ENCODE results near the gene SPEM3. TPM values are rescaled to one million over a fixed set of nuclear protein-coding genes. Genes with fewer than 3 reads are reported as not detected.

The SPEM3 gene
- total and polyA plus RNA-seq, 2 of the 13 experiments (the other 11 are each of a cell fraction or from before 2014, with no cell fraction given) = not detected

DNA sequence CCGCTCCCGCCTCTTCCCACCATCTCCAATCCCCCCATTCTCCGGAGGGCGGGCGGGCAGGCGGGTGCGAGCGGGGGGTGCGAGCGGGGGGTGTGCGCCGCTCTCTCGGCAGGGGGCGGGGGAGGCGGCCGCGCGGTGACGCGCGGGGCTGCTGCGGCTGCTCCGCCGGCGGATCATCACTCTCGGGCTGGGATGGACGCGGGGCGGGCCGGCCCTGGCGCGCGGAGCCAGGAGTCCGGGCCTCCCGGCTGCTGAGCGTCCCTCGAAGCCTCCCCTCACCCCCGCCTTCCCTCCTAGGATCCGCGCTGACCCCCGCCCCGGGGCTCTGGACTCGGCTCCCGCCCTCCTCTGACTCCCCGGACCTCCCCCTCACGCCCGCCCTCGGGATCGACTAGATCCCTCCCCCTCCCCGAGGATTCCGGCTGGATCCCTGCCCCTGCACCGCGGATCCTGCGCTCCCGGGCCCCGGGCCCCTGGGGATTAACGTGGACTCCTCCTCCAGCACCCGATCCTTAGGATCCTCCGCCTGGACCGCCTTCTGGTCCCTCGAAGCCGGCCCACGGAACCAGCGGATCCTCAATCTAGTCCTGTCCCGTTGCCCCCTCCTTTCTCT lies 23.8 kb upstream of the SPEM3 start (continued):
- TF ChIP-seq, protein P1, sequence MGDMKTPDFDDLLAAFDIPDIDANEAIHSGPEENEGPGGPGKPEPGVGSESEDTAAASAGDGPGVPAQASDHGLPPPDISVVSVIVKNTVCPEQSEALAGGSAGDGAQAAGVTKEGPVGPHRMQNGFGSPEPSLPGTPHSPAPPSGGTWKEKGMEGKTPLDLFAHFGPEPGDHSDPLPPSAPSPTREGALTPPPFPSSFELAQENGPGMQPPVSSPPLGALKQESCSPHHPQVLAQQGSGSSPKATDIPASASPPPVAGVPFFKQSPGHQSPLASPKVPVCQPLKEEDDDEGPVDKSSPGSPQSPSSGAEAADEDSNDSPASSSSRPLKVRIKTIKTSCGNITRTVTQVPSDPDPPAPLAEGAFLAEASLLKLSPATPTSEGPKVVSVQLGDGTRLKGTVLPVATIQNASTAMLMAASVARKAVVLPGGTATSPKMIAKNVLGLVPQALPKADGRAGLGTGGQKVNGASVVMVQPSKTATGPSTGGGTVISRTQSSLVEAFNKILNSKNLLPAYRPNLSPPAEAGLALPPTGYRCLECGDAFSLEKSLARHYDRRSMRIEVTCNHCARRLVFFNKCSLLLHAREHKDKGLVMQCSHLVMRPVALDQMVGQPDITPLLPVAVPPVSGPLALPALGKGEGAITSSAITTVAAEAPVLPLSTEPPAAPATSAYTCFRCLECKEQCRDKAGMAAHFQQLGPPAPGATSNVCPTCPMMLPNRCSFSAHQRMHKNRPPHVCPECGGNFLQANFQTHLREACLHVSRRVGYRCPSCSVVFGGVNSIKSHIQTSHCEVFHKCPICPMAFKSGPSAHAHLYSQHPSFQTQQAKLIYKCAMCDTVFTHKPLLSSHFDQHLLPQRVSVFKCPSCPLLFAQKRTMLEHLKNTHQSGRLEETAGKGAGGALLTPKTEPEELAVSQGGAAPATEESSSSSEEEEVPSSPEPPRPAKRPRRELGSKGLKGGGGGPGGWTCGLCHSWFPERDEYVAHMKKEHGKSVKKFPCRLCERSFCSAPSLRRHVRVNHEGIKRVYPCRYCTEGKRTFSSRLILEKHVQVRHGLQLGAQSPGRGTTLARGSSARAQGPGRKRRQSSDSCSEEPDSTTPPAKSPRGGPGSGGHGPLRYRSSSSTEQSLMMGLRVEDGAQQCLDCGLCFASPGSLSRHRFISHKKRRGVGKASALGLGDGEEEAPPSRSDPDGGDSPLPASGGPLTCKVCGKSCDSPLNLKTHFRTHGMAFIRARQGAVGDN (CRISPR knock-in tag; IDR thresholded peaks at IDR 0.05) = 0 out of 2 replicates have a peak, but pooled peaks have one; percentile 5
- 0 out of 2 replicates have a peak, but pooled peaks have one; percentile 16 for TF ChIP-seq PITX1 (CRISPR knock-in tag; IDR thresholded peaks at IDR 0.05)
- TF ChIP-seq ZNF615 (CRISPR knock-in tag; IDR thresholded peaks at IDR 0.05; ENCODE audit: borderline replicate concordance) = no peak
- no peak for TF ChIP-seq ZNF468 (CRISPR knock-in tag; IDR thresholded peaks at IDR 0.05)
- no peak for TF ChIP-seq SOX6 (IDR thresholded peaks at IDR 0.05)
- TF ChIP-seq SOX6 (CRISPR knock-in tag; IDR thresholded peaks at IDR 0.05) = no peak
- TF ChIP-seq YEATS4 (CRISPR knock-in tag; IDR thresholded peaks at IDR 0.05; ENCODE audit: borderline replicate concordance) = 0 out of 2 replicates have a peak, but pooled peaks have one; percentile 30
- TF ChIP-seq ZNF253 (CRISPR knock-in tag; IDR thresholded peaks at IDR 0.05; ENCODE audit: borderline replicate concordance) = no peak
- TF ChIP-seq, protein P2, sequence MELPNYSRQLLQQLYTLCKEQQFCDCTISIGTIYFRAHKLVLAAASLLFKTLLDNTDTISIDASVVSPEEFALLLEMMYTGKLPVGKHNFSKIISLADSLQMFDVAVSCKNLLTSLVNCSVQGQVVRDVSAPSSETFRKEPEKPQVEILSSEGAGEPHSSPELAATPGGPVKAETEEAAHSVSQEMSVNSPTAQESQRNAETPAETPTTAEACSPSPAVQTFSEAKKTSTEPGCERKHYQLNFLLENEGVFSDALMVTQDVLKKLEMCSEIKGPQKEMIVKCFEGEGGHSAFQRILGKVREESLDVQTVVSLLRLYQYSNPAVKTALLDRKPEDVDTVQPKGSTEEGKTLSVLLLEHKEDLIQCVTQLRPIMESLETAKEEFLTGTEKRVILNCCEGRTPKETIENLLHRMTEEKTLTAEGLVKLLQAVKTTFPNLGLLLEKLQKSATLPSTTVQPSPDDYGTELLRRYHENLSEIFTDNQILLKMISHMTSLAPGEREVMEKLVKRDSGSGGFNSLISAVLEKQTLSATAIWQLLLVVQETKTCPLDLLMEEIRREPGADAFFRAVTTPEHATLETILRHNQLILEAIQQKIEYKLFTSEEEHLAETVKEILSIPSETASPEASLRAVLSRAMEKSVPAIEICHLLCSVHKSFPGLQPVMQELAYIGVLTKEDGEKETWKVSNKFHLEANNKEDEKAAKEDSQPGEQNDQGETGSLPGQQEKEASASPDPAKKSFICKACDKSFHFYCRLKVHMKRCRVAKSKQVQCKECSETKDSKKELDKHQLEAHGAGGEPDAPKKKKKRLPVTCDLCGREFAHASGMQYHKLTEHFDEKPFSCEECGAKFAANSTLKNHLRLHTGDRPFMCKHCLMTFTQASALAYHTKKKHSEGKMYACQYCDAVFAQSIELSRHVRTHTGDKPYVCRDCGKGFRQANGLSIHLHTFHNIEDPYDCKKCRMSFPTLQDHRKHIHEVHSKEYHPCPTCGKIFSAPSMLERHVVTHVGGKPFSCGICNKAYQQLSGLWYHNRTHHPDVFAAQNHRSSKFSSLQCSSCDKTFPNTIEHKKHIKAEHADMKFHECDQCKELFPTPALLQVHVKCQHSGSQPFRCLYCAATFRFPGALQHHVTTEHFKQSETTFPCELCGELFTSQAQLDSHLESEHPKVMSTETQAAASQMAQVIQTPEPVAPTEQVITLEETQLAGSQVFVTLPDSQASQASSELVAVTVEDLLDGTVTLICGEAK (IDR thresholded peaks at IDR 0.05) = no peak
- TF ChIP-seq, protein P2 (CRISPR knock-in tag; IDR thresholded peaks at IDR 0.05) = no peak
- peak; percentile 70; the same call in 1 of the 2 replicates for TF ChIP-seq HES4 (CRISPR knock-in tag; IDR thresholded peaks at IDR 0.05; ENCODE audit: borderline replicate concordance)

Data from HepG2 (cell line).